T follicular helper cell (primary cell): ENCODE results near the gene CD44.

Experiments used
- DNase-seq: peaks from one replicate; pipeline ENCODE4 v3.0.0-alpha.2; 2020; ENCODE audit warnings: low read depth

Gene CD44

DNA sequence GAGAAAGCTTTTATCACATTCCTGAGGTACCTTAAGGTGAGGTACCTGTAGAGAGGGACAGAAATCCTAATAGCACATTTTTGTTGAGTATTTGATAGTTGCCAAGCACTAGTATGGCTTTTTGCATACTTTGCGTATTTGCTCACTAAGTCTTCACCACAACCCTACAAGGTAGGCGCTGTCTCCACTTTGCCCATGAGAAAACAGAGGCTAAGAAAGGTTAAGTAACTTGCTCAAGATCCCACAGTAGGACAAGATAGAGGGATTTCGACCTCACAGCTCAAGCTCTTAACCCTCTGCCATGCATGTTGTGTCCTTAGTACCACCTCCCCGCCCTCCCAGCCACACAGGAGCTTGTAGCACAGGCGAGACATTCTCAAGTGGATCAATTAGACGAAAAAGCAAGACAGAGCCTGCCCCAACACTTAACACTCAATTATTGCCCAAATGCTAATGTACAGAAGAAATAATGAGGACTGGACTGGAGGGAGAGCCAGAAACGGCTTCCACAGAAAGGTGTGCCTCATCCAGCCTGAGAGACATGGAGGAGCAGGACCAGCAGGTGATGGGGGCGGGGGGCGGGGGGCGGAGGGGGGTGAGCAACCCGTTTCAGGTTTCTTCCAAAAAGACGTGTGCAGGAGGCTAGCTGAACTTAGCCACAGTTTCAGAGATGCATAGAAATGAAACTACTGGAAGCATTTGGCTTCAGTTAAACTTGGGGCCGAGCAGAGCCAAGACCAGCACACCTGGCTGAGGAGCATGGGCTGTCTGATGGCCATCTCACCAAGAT, 26.7 kb upstream of the CD44 start:
- DNase-seq: no peak

DNA sequence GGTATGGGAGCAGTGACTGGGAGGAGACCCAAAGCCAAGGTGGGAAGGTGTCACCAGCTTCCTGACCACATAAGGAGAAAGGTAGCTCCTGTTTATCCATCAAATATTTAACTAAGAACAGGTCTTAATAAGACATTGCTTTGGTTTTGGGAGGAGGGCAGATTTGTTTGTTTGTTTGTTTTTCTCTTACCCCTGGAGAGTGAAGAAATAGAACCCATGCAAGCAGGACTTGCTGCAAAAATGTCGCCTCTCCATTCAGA, 26.2 kb upstream of the CD44 start:
- no peak for DNase-seq

DNA sequence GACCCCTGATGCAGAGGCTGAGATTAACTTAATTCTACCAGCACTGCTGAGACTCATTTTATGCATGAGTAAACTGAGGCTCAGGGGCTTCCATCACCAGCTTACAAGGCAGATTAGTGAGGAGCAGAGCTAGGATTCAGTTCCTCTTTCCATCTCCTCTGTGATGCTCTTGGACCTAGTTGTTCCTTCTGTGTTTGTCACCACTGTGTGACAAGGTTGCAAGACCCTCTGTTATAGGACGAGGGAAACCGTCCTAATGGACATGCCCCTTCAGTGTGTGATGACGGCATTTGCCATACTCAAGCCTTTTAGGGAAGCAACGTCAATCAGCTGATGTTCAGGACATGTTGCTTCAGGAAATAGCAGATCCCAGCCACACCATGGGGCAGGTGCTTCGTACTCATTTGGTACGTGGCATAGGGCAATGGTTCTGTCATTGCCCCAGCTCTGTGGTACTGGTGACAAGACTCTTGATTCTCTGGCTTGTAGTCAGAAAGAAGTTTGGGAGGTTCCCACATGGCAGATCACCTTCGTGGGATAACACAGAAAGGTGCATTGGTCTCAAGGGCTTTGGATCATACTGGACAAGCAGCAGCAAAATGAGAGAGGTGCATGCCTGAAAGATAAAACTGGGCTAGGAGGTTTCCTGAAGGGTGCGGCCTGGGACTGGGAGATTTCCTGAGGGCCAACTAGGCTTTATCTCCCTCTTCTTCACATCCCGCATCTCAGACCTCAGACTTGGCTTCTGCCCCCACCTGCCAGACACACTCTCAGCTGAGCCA, 23.9 kb upstream of the CD44 start:
- no peak for DNase-seq

DNA sequence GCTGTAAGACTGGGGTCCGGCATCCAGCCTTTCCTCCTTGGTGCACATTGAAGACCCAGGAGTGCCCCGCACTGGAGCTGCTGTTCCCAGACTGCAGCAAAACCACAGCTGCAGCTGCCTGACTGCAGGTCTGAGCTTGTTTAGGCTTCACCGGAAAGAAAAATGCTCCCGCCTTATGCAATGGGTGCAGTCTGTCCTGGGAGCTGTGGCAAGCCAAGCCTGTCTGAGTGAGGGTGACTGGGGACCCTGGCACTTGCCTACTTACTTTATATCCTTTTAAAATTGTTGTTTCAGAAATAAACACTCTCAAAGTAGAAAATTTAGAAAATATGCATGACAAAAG, 23.3 kb upstream of the CD44 start:
- no peak for DNase-seq

DNA sequence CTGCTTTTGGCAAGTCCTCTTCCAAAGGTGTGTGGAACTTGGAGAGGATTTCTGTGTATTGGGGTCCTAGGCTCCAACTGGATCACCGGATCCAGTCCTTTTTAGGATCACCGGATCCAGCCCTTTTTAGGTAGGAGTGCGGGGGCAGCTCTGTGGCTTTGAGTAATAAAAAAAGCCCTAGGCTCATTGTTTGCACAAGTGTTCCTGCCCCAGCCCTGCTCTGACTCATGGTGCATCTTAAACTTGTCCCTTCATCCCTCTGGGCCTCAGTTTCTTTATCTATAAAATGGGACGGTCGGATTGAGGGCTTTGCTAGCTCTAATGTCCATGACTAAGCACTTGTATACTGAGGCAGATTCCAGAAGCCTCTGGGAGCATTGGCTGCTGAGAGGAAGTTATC, 22.7 kb upstream of the CD44 start:
- no peak for DNase-seq

DNA sequence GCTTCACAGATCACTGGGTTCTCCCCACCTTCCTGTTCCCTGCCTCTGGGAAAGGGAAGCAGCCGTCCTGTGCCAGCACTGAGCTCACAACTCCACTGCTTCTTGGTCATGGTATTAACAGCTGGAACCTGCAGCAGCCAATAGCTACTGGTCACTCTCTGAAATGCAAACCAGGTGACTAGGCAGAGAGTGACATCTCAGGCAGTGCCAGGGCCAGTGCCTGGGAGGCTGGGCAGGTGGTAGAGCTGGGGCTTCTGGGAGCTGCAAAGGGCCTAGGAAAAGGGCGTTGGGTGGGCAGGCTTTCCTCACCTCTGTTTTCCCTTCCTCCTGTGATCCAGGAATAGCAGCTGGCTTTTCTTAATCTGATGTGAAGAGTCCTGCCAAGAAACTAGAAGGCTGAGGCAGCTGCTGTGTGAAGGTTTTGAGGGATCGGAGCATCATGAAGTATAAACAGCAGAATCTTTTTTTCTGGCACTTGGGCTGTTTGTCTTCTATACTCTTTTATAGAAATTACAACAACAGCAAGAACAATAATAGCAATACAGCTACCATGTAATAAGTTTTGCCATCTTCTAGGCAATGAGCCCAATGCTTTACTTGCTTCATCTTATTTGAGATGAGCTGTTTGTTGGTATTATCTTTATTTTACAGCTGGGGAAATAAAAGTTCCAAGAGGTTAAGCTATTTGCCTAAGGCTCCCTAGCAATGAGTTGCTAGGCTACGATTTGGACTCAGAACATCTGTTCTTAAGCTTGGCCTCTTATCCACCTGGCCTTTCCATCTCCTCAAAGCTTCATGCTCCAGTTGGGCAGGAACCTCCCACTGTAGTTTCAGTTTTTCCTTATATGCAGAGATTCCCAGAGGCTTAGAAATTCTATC, 22.0 kb upstream of the CD44 start:
- DNase-seq: no peak

DNA sequence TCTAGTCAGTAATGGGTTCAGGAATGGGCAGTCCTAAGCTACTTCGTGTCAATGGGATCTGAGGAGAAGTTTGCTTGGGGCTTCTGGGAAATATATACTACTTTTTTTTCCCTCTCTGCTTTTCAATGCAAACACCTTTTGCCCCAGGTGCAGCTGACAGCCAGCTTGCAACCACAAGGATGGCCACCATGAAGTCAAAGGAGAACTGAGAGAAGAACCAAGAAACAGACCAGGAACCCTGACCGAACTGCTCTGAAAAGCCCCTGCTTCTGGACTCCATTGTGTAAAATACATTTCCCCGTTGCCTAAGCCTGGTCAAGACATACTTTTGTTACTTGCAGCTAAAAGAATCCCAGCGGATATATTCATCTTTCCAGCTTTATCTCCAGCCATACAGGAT, 20.1 kb upstream of the CD44 start:
- DNase-seq: no peak

DNA sequence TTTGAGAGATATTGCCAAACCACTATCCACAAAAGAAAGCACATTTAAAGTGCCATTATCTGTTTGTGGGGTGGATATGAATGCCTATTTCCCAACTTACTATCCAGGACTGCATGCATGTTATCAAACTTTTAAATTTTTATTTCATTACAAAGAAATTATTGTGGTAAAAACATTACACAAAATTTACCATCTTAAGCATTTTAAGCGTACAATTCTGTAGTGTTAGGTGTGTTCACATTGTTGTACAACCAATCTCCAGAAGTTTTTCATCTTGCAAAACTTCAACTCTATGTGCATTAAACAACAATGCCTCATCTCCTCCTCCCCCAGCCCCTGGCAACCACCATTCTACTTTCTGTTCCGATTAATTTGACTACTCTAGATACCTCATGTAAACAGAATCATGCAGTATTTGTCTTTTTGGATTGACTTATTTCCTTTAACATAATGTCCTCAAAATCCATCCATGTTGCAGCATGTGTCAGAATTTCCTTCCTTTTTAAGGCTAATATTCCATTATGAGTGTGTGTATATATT, 17.6 kb upstream of the CD44 start:
- DNase-seq: no peak

DNA sequence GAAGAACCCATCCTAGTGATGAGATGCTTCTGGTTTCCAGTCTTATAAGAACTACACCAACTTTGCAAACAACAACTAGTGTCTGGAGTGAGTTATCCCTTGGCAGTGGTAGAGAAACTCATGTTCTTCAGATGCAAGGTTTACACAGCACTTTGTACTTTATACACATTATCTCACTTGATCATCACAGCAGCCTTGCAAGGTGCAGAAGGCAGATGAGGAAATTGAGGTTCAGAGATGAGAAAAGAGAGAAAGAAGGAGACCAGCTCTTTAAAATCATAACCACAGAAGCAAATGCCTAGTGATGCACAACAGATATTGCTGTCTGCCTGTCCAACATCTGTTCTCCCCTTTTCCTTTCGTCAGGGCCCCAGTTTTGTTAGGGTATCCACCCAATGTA, 16.7 kb upstream of the CD44 start:
- no peak for DNase-seq

DNA sequence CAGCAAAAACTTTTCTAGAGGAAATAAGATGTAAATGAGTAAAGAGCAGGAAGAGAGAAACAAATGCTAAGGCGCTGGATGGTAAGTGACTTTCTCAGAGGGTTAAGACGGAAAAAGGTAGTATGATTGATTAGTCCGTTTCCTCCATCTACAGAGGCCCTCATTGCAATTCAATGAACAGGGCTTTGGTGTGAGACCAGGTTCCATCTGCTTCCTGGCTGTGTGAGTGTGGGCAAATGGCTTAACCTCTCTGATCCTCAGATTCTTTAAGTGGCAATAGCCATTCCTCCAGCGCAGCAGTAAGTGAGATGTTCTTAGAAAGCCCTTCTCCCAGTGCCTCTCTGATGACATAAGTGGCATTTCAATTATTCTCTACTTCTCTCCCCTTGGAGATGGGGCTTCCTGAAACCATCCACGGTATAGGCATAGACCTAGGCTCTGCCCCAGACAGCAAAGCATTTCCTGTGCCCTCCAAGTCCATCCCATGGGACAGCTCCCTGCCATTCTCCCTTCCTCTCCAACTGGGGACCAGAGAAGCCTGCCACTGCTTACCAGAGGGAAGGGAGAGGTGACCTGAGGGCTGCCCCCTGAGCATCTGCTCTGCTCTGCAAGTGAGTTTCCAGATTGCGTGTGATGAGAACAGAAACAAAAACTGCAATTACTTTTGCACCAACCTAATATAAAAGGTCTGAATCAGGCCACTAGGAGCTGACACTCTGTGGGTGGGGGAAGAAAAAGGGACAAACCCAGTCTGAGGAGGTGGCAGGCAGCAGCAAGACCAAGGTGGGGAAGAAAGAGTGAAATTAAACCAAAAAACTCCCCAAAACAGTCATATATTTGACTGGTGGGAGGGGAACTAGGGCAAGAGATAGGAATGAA, 12.7 kb upstream of the CD44 start:
- no peak for DNase-seq

DNA sequence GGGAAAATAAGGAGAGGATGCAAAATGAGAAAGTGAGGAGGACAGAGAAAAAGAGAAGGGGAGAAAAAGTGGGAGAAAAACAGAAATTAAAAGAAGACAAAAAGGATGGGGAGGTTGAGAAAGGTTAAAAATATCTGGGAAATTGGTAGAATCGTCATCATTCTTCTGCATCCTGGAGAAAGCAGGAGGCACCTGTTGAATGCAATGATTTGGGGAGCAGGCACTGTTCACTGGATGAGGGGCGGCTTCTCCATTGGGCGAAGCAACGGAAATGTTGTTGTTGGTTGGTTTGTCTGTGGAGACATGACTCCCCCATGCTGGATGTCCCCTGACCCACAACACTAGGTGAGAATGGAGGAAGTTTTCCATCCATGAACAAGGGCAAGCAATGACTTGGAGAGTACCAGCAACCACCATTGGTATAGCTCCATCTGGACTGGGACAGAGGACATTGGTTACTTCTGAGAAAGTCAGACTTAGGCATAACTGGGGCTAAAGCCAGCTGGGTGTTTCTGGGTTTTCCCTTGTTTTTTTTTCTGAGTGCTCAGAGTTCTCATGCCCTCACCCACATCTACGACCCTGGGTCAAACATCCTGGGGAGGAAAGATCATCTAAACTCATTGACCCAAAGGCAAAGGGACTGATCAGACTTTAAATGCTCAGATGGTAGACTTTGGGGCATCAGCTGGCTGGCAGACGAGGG, 11.9 kb upstream of the CD44 start:
- no peak for DNase-seq

DNA sequence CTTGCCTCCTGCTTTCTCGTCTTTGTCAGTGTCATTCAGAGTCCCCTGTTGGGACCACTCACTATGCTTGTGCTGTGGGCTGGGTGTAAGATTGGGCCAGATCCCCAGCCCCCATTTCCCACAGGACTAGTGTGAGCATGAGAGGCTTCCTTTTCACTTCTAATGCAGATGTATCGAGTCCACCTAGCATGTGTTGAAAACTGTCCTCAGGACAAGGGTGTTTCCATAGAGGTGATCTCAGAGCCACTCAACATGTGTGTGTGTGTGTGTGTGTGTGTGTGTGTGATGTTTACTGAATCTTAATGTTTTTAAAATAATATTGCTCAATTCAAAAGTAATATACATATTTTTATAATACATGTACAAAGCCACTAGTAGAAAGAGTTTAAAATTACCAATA, 11.4 kb upstream of the CD44 start:
- no peak for DNase-seq

DNA sequence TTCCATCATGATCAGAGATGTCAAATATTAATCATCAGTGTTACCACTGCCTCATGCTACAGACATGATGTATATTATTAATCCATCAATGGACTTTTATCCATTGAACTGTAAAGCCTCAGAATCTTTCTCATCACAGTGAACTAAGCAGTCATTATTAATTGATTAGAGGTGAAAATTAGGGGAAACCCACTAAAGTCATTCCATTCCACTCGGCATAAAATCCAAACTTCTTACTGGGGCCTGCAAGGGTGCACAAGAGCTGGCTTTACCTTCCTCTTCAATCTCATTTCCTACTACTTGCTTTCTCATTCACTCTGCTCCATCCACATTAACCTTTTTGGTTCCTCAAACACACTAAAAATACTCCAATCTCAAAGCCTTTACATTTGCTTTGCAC, 7.9 kb upstream of the CD44 start:
- no peak for DNase-seq

DNA sequence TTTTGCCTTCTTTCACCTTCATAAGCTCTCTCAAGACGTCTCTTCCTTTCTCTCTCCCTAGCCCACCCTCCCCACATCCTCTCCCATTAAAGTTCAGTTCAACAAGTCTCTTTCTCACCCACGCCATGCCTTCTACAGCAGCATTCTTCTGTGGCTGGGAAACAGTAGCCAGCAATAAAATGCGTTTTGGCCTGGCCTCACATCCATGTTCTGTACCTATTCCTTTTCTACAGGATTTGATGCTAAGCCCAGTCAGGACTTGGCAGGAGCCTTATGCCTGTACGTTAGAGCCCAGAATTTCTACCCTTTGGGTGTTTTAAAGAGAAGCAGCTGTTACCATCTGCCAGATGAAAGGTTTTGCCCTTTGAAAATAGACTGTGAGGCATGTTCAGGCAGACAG, 7.1 kb upstream of the CD44 start:
- no peak for DNase-seq

DNA sequence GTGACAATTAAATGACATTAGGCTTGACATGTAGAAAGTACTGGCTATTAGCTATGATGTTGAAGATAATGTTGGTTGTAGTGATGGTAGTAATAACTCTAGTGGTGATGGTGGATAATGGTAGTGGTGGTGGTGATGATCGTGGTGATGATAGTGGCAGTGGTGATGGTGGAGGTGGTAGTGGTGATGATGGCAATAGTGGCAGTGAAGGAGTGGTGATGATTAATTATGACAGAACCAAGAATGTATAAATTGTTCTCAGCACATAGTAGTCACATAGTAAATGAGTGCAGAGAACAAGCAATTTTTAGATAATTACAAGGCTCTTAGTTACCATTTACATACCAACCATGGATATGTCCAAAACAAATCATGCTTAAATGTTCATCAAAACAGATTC, 5.3 kb upstream of the CD44 start:
- DNase-seq: no peak

DNA sequence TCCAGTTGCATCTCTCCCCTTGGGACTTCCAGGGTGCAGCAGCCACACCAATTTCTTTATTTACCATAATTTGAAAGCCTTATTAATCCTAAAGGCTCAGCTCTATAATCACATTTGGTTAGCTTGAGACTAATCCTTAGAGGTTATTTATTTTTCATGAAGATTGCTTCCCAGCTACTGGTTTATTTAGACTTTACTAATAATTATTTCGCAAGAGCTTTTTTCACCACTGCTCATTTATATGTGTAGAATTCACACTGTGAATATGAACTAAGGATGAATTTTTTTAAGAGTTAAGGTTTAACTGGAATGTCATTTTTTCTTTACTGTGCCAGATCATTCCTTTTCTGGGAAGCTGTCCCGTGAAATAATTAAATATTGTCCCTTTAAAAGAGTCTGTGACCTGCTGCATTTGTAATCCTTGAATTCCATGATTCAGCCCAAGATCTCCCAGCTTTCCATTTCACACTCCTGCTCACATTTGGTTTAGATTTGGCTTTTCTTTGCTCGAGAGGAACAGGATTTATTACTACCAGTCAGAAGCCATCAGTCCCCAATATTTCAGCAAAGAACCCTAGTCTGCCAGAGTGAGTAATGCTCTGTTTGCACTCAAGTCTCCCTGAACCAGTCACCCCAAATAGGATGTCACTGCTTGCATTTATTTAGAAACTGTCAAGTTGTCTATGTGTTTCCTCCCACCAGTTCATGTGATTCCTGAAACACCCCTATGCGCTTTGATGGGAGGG, 4.4 kb upstream of the CD44 start:
- no peak for DNase-seq

DNA sequence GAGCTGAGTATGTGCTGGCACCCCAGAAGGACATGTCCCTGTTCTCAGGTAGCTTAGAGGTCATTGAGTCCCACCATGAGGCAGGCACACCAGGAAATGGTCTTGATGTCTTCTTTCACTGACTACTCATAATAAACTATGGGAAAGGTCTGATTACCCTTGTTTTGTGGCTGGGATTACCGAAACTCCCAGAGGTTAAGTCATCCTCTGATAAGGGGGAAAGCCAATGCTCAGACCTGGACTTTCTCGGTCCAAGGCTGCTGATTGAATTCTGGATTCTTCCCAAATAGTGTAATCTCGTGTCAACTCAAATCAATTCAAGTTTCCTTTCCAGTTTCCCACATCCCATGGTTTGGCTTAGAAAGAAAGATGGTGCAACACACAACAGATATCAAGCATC, 3.7 kb upstream of the CD44 start:
- DNase-seq: no peak

DNA sequence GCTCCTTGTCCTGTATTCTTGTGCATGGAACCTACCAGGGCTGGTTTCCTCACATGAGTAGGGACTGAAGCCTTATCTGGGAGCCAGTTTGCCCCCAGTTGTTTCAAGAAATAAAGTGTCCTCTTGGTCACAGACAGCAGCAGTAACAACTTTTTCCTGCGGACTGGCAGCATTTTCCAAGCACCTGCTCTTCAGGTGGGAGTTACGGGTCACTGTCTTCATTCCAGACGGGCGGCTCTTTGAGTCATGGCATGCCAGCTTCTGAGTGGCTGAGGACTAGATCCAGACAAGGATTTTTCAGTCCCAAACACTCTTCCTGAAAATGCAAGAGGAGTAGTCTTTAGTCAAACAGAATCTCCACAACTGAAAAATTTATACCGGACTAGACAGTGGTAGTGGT, 2.7 kb upstream of the CD44 start:
- no peak for DNase-seq

DNA sequence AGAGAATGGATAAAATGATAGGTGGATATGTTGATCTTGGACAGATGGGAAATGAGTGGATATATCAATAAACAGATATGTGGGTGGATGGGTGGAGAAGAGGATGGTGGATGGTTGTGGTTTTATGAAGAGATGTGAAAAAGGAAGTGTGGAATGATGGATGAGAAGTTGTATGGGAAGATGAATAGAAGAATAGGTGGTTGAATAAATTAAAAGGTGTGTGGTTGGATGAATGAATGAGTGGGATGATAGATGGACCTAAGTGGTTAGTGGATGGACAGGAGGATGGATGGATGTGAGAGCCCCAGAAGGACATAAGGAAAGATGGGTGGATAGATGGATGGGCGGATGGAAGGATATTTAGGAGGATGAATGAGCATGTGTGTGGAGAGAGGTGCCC, 913 bp upstream of the CD44 start:
- no peak for DNase-seq

DNA sequence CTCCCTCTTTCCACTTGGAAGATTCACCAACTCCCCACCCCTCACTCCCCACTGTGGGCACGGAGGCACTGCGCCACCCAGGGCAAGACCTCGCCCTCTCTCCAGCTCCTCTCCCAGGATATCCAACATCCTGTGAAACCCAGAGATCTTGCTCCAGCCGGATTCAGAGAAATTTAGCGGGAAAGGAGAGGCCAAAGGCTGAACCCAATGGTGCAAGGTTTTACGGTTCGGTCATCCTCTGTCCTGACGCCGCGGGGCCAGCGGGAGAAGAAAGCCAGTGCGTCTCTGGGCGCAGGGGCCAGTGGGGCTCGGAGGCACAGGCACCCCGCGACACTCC, 397 bp upstream of the CD44 start:
- no peak for DNase-seq
